Glutamatergic neuron (in vitro differentiated cells): ENCODE results near the gene RRP1B. TPM values are rescaled to one million over a fixed set of nuclear protein-coding genes. Genes with fewer than 3 reads are reported as not detected.

Source experiments
- DNase-seq: peaks from one replicate; pipeline ENCODE4 v3.0.0; 2022
- H3K27ac Mint-ChIP-seq: one replicate; pipeline ENCODE4 v1.8.0; 2020; ENCODE audit warnings: mild to moderate bottlenecking, mixed read lengths, inconsistent platforms; ENCODE audit not compliant: unreplicated experiment
- H3K27me3 Mint-ChIP-seq: one replicate; pipeline ENCODE4 v1.8.0; 2020; ENCODE audit warnings: mild to moderate bottlenecking, moderate library complexity, mixed read lengths, inconsistent platforms; ENCODE audit not compliant: unreplicated experiment
- H3K36me3 Mint-ChIP-seq: one replicate; pipeline ENCODE4 v1.8.0; 2020; ENCODE audit warnings: mild to moderate bottlenecking, mixed read lengths, inconsistent platforms; ENCODE audit not compliant: unreplicated experiment
- H3K4me1 Mint-ChIP-seq: one replicate; pipeline ENCODE4 v1.8.0; 2020; ENCODE audit warnings: mild to moderate bottlenecking, low read depth, mixed read lengths, inconsistent platforms; ENCODE audit not compliant: unreplicated experiment
- H3K4me3 Mint-ChIP-seq: one replicate; pipeline ENCODE4 v1.8.0; 2020; ENCODE audit warnings: mild to moderate bottlenecking, mixed read lengths, inconsistent platforms; ENCODE audit not compliant: unreplicated experiment
- H3K9me3 Mint-ChIP-seq: one replicate; pipeline ENCODE4 v1.8.0; 2020; ENCODE audit warnings: mild to moderate bottlenecking, moderate library complexity, mixed read lengths, inconsistent platforms; ENCODE audit not compliant: unreplicated experiment
- total RNA-seq: library from RNA; stranded (reverse); fragmentation: NEBNext Ultra II Directional; extraction: Animal tissue kit (Norgen Biotek cat#: 25700); gene quantifications from one replicate; pipeline ENCODE4 v1.2.1, GENCODE V29; 2021; ENCODE audit not compliant: unreplicated experiment
- TF ChIP-seq, protein P1 (sequence below): fragments of 200-600 bp; sonication (generic); IDR thresholded peaks from one replicate; pipeline ENCODE4 v1.5.0; 2021; ENCODE audit not compliant: partially characterized antibody, unreplicated experiment

Gene RRP1B
- total RNA-seq, 1 donor from 2014 or later = 41.2 TPM

DNA sequence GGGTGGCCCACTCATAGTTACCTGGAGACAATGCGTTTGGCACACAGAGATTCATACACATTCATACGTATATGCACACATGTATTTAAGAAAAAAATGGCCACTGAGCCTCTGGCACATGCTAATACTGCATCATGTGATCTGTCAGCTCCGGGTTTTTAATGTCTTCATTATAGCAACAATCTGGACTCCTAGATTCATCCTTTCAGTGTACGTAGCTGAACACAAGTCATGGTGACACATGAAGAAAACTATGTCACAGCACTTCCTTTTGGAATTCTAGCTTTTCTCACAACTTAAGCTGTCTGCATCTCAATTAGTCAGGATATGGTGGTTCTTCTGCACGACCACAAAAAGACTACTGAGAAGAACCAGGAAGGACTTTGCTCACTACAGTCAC lies 24.7 kb upstream of the RRP1B start:
- TF ChIP-seq, protein P1, sequence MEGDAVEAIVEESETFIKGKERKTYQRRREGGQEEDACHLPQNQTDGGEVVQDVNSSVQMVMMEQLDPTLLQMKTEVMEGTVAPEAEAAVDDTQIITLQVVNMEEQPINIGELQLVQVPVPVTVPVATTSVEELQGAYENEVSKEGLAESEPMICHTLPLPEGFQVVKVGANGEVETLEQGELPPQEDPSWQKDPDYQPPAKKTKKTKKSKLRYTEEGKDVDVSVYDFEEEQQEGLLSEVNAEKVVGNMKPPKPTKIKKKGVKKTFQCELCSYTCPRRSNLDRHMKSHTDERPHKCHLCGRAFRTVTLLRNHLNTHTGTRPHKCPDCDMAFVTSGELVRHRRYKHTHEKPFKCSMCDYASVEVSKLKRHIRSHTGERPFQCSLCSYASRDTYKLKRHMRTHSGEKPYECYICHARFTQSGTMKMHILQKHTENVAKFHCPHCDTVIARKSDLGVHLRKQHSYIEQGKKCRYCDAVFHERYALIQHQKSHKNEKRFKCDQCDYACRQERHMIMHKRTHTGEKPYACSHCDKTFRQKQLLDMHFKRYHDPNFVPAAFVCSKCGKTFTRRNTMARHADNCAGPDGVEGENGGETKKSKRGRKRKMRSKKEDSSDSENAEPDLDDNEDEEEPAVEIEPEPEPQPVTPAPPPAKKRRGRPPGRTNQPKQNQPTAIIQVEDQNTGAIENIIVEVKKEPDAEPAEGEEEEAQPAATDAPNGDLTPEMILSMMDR = no peak
- H3K4me1 Mint-ChIP-seq = peaks cover 10% of the 10 kb centered on the region
- no peak overlapping the region for H3K27ac Mint-ChIP-seq
- no peak for DNase-seq
- peaks cover 3% of the 10 kb centered on the region for H3K27me3 Mint-ChIP-seq
- H3K4me3 Mint-ChIP-seq = no peak overlapping the region
- no peaks in the 10 kb centered on the region for H3K9me3 Mint-ChIP-seq
- H3K36me3 Mint-ChIP-seq = no peaks in the 10 kb centered on the region

- TF ChIP-seq, protein P1 = no peak
- Mint-ChIP-seq H3K4me1 (peaks cover 10% of the 10 kb centered on the region), H3K27ac (no peak overlapping the region), H3K36me3 (no peaks in the 10 kb centered on the region), H3K9me3 (no peaks in the 10 kb centered on the region), H3K27me3 (peaks cover 3% of the 10 kb centered on the region), H3K4me3 (no peak overlapping the region)
- DNase-seq = no peak
Observed at GRCh38 chr21:43635436-43635835, 23.9 kb upstream of the RRP1B start.

GRCh38 chr21:43637530-43638158 lies 21.7 kb upstream of the RRP1B start:
- no peak overlapping the region for H3K4me3 Mint-ChIP-seq
- TF ChIP-seq, protein P1 = no peak
- no peak overlapping the region for H3K27ac Mint-ChIP-seq
- no peaks in the 10 kb centered on the region for H3K36me3 Mint-ChIP-seq
- DNase-seq = no peak
- peaks cover 10% of the 10 kb centered on the region for H3K4me1 Mint-ChIP-seq
- H3K9me3 Mint-ChIP-seq = no peaks in the 10 kb centered on the region
- peaks cover 1% of the 10 kb centered on the region for H3K27me3 Mint-ChIP-seq

- Mint-ChIP-seq H3K27ac (no peak overlapping the region), H3K4me3 (no peak overlapping the region), H3K36me3 (no peaks in the 10 kb centered on the region), H3K4me1 (no peaks in the 10 kb centered on the region), H3K9me3 (no peaks in the 10 kb centered on the region), H3K27me3 (peaks cover 1% of the 10 kb centered on the region)
- no peak for DNase-seq
- TF ChIP-seq, protein P1 = no peak
Observed at GRCh38 chr21:43639470-43640353, 19.6 kb upstream of the RRP1B start.

DNA sequence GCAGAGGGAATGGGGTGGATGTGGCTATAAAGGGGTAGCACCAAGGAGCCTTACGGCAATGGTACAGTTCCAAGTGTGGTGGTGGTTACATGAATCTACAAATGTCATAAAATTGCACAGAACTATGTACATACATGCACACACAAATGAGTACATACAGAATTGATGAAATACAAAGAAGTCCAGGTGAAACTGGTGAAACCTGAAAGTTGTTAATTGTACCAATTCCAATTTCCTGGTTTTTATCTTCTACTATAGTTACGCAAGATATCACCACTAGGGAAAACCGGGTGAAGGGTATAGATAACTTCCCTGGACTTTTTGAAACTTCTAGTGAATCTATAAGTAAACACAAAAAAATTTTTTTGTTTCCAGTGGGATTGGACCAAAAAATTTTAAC lies 19.0 kb upstream of the RRP1B start:
- Mint-ChIP-seq H3K27me3 (peaks cover 1% of the 10 kb centered on the region), H3K36me3 (no peaks in the 10 kb centered on the region), H3K27ac (no peak overlapping the region), H3K9me3 (no peaks in the 10 kb centered on the region), H3K4me1 (peaks cover 3% of the 10 kb centered on the region), H3K4me3 (no peak overlapping the region)
- TF ChIP-seq, protein P1 = no peak
- no peak for DNase-seq
